HEK293 (cell line): ENCODE results near the gene NSL1.
A peak's percentile ranks its signal among the peaks of the same experiment; 100 is the strongest.

Source experiments
- CTCF ChIA-PET: fragments of 350-600 bp; formaldehyde crosslinking; extraction: SDS; loops from one replicate; lab custom pipeline; 2021; ENCODE audit warnings: antibody characterized with exemption; lab: Yijun Ruan, JAX
- POLR2A ChIA-PET: fragments of 300-600 bp; formaldehyde crosslinking; extraction: SDS; loops from one replicate; lab custom pipeline; 2020; ENCODE audit warnings: antibody characterized with exemption, inconsistent platforms; lab: Yijun Ruan, JAX
- H3K27ac ChIP-seq: fragments of 200-500 bp; sonication (Bioruptor generic); 2 replicates; pipeline ENCODE4 v1.5.1; 2014; ENCODE audit warnings: low read depth, low read length, control low read depth, inconsistent platforms; ENCODE audit errors: extremely low read depth
- H3K36me3 ChIP-seq, 2 experiments: fragments of 200-500 bp in 1 of 2; sonication (Bioruptor generic) in 1 of 2; 1 replicate in 1 of 2; 2 replicates in 1 of 2; pipeline ENCODE4 v1.5.1; 2014 to 2017; ENCODE audit warnings: inconsistent platforms in 2 of 2, low read length in 2 of 2; ENCODE audit not compliant: control insufficient read depth in 2 of 2, insufficient read depth in 1 of 2
- H3K4me1 ChIP-seq: fragments of 200-500 bp; sonication (Bioruptor generic); 2 replicates; pipeline ENCODE4 v1.5.1; 2014; ENCODE audit warnings: mild to moderate bottlenecking, low read length, inconsistent platforms; ENCODE audit not compliant: control insufficient read depth, insufficient read depth
- H3K4me3 ChIP-seq: 2 replicates; pipeline ENCODE4 v1.5.1; 2011; ENCODE audit warnings: low read depth, mild to moderate bottlenecking, control low read depth, low read length, moderate library complexity
- H3K9me3 ChIP-seq: fragments of 200-500 bp; sonication (Bioruptor generic); 2 replicates; pipeline ENCODE4 v1.5.1; 2014; ENCODE audit warnings: low read depth, low read length, inconsistent platforms; ENCODE audit not compliant: control insufficient read depth, insufficient read depth
- ATF2 ChIP-seq: fragments of 450-650 bp; formaldehyde crosslinking; IDR thresholded peaks from 2 replicates; pipeline ENCODE4 v1.5.1; 2016; ENCODE audit warnings: missing biosample characterization, missing genetic modification characterization, low read depth
- PRDM1 ChIP-seq: fragments of 450-650 bp; formaldehyde crosslinking; IDR thresholded peaks from 2 replicates; pipeline ENCODE4; 2016; ENCODE audit warnings: missing biosample characterization, missing genetic modification characterization
- PRDM10 ChIP-seq: fragments of 450-650 bp; formaldehyde crosslinking; IDR thresholded peaks from 2 replicates; pipeline ENCODE4 v1.5.1; 2016; ENCODE audit warnings: missing biosample characterization, missing genetic modification characterization
- SCRT1 ChIP-seq: fragments of 450-650 bp; formaldehyde crosslinking; IDR thresholded peaks from 2 replicates; pipeline ENCODE4 v1.5.1; 2016; ENCODE audit warnings: missing biosample characterization, missing genetic modification characterization, borderline replicate concordance
- SCRT2 ChIP-seq: fragments of 450-650 bp; formaldehyde crosslinking; IDR thresholded peaks from 2 replicates; pipeline ENCODE4 v1.5.1; 2016; ENCODE audit warnings: missing biosample characterization, missing genetic modification characterization
- TCF7L2 ChIP-seq: IDR thresholded peaks from 2 replicates; pipeline ENCODE4 v1.6.1; 2011; ENCODE audit warnings: low read depth, mild to moderate bottlenecking, inconsistent platforms, low read length, moderate library complexity, borderline replicate concordance
- YY1 ChIP-seq: fragments of 450-650 bp; formaldehyde crosslinking; IDR thresholded peaks from 2 replicates; pipeline ENCODE4 v1.5.1; 2018; ENCODE audit warnings: missing biosample characterization, missing genetic modification characterization
- ZFP69B ChIP-seq: fragments of 450-650 bp; formaldehyde crosslinking; IDR thresholded peaks from 2 replicates; pipeline ENCODE4 v1.5.1; 2016; ENCODE audit warnings: missing biosample characterization, missing genetic modification characterization
- ZNF18 ChIP-seq: fragments of 450-650 bp; formaldehyde crosslinking; IDR thresholded peaks from 2 replicates; pipeline ENCODE4 v1.5.1; 2016; ENCODE audit warnings: missing biosample characterization, missing genetic modification characterization
- ZNF433 ChIP-seq: fragments of 450-650 bp; formaldehyde crosslinking; IDR thresholded peaks from 2 replicates; pipeline ENCODE4 v1.5.1; 2016; ENCODE audit warnings: missing biosample characterization, missing genetic modification characterization, low read depth
- ZNF544 ChIP-seq: fragments of 450-650 bp; formaldehyde crosslinking; IDR thresholded peaks from 2 replicates; pipeline ENCODE4 v1.5.0; 2017; ENCODE audit warnings: missing biosample characterization, missing genetic modification characterization
- ZNF701 ChIP-seq: fragments of 450-650 bp; formaldehyde crosslinking; IDR thresholded peaks from 2 replicates; pipeline ENCODE4 v1.5.1; 2016; ENCODE audit warnings: missing biosample characterization, missing genetic modification characterization

NSL1 gene

GRCh38 chr1:212777151-212777550 is 14.4 kb downstream of the NSL1 start:
- Histone ChIP-seq H3K9me3 (no peaks in the 10 kb centered on the region), H3K4me3 (no peak overlapping the region), H3K4me1 (no peaks in the 10 kb centered on the region), H3K36me3 (peaks cover 18 to 45% of the 10 kb centered on the region in 2 experiments), H3K27ac (no peak overlapping the region)
- POLR2A ChIA-PET, result interaction anchor here (1.0 kb wide), 1 partner anchor 14 kb away, joined by 4 read pairs; the partner anchor contains the start of genes NSL1 and TATDN3
- CTCF ChIA-PET, result interaction anchor here (0.5 to 2.9 kb wide), 13 partner anchors 11 to 987 kb away, joined by 3 to 18 read pairs (median 4); no protein-coding TSS in a partner anchor
- TF ChIP-seq TCF7L2, result no peak
- TF ChIP-seq PRDM10 (tag by site-specific recombination), result peak; percentile 81

- ChIA-PET CTCF (interaction anchor here (1.0 to 2.9 kb wide), 2 partner anchors 110 to 318 kb away, joined by 4 to 18 read pairs; no protein-coding TSS in a partner anchor), POLR2A (no interaction called here)
- Histone ChIP-seq H3K4me1 (no peaks in the 10 kb centered on the region), H3K9me3 (no peaks in the 10 kb centered on the region), H3K36me3 (peaks cover 20 to 33% of the 10 kb centered on the region in 2 experiments), H3K27ac (no peak overlapping the region), H3K4me3 (no peak overlapping the region)
- no peak for TF ChIP-seq PRDM1 (tag by site-specific recombination)
- 0 out of 2 replicates have a peak, but pooled peaks have one; percentile 29 for TF ChIP-seq ATF2
Measured at GRCh38 chr1:212775241-212775640, 16.3 kb downstream of the NSL1 start.

GRCh38 chr1:212774584-212774983 is 17.0 kb downstream of the NSL1 start:
- Histone ChIP-seq H3K4me1 (no peaks in the 10 kb centered on the region), H3K4me3 (no peak overlapping the region), H3K9me3 (no peaks in the 10 kb centered on the region)
- no peak for TF ChIP-seq ZFP69B (tag by site-specific recombination)
- TF ChIP-seq, all 188 proteins: peak for 0
- no peak overlapping the region for H3K27ac ChIP-seq
- peaks cover 20 to 33% of the 10 kb centered on the region in 2 experiments for H3K36me3 ChIP-seq
- ChIA-PET CTCF (no interaction called here), POLR2A (no interaction called here)

GRCh38 chr1:212773011-212773410 is 18.6 kb downstream of the NSL1 start:
- no peaks in the 10 kb centered on the region for H3K4me1 ChIP-seq
- no peak for TF ChIP-seq ZNF18
- no peak for TF ChIP-seq ZNF433 (tag by site-specific recombination)
- peak; percentile 93 for TF ChIP-seq SCRT2 (tag by site-specific recombination)
- TF ChIP-seq ZNF701, result no peak
- no peak for TF ChIP-seq YY1 (tag by site-specific recombination)
- no peak for TF ChIP-seq ZNF544 (tag by site-specific recombination)
- peak; percentile 91 for TF ChIP-seq SCRT1 (tag by site-specific recombination)
- ChIA-PET POLR2A (interaction anchor here (0.6 kb wide), 1 partner anchor 233 kb away, joined by 3 read pairs; no protein-coding TSS in a partner anchor), CTCF (interaction anchor here (0.8 to 1.8 kb wide), 3 partner anchors 9 to 108 kb away, joined by 3 to 6 read pairs (median 4); no protein-coding TSS in a partner anchor)
- peaks cover 20 to 31% of the 10 kb centered on the region in 2 experiments for H3K36me3 ChIP-seq
- H3K4me3 ChIP-seq, result no peak overlapping the region
- H3K27ac ChIP-seq, result no peak overlapping the region
- H3K9me3 ChIP-seq, result peaks cover 2% of the 10 kb centered on the region; the same call in 1 of the 2 replicates
